ENCODE data around the gene HCFC2.

DNA sequence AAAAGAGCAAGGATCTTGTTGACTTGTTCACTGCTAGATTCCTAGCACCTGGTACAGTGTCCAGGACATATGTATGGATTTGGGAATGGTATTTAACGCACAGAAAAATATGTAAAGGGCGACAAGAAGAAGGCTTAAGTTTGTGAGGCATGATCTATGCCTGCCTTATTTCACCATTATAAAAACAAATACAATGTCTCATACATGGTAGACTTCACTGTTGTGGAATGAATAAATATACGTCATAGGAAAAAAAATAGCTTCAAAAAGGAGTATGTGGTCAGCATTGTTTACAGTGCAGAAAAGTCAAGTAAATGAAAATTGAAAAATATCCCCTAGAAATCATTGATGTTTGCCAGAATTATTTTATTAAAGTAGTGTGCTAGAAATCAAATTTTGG, 30.0 kb downstream of the HCFC2 start:
- TF ChIP-seq, protein P1, sequence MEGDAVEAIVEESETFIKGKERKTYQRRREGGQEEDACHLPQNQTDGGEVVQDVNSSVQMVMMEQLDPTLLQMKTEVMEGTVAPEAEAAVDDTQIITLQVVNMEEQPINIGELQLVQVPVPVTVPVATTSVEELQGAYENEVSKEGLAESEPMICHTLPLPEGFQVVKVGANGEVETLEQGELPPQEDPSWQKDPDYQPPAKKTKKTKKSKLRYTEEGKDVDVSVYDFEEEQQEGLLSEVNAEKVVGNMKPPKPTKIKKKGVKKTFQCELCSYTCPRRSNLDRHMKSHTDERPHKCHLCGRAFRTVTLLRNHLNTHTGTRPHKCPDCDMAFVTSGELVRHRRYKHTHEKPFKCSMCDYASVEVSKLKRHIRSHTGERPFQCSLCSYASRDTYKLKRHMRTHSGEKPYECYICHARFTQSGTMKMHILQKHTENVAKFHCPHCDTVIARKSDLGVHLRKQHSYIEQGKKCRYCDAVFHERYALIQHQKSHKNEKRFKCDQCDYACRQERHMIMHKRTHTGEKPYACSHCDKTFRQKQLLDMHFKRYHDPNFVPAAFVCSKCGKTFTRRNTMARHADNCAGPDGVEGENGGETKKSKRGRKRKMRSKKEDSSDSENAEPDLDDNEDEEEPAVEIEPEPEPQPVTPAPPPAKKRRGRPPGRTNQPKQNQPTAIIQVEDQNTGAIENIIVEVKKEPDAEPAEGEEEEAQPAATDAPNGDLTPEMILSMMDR (conservative IDR thresholded peaks at IDR 0.05; ENCODE audit: low read length) = no peak
- TF ChIP-seq EZH2phosphoT487 (IDR thresholded peaks at IDR 0.05; ENCODE audit: borderline replicate concordance) = no peak

Data from Loucy (cell line).